Colon (tissue), 2 donors: ENCODE data around the gene SIGLEC10.

Source experiments
- FAIRE-seq: peaks from 2 replicates; lab custom pipeline; 2012; peaks lifted over from hg19 to GRCh38; lab: Jason Lieb, UNC
- donor health status: control.
- donor health status: control.

SIGLEC10 gene

GRCh38 chr19:51365211-51365964 lies 52.1 kb downstream of the SIGLEC10 start:
- FAIRE-seq = no peak

DNA sequence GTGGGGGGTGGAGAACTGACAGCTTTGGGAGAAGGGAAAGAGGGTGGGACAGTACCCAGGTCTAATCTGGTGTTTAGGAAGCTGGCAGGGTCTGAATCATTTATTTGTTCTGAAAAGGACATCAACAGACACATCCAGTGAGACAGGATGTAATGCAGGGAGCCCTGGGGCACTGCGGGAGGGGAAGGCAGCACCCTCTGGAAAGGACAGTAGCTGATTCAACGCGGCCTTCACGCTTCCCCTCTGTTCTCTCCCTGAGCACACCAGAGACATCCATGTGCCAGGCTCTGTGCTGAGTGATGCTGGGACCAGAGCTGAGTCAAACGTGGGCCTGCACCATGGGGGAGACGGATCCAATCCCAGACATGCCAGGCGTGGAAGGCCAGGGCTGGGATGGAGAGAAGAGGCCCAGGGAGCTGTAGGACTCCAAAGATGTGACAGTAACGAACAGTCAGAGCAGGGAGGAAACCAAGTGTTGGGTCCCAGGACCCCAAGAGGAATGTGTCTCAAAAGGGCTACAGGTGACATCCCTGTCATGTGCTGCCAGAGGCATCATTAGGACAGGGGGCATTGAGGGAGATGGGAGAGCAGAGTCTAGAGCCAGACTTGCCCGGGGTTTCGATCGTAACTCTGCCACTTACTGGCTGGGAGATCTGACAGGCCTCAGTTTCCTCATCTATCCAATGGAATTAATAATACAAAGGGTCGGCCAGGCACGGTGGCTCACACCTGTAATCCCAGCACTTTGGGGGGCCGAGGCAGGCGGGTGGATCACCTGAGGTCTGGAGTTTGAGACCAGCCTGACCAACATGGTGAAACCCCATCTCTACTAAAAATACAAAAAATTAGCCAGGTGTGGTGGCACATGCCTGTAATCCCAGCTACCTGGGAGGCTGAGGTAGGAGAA lies 53.0 kb downstream of the SIGLEC10 start:
- no peak for FAIRE-seq

GRCh38 chr19:51361239-51361638 lies 56.2 kb downstream of the SIGLEC10 start:
- no peak for FAIRE-seq
